ENCODE measurements around the gene TMEM119.

TMEM119 gene

DNA sequence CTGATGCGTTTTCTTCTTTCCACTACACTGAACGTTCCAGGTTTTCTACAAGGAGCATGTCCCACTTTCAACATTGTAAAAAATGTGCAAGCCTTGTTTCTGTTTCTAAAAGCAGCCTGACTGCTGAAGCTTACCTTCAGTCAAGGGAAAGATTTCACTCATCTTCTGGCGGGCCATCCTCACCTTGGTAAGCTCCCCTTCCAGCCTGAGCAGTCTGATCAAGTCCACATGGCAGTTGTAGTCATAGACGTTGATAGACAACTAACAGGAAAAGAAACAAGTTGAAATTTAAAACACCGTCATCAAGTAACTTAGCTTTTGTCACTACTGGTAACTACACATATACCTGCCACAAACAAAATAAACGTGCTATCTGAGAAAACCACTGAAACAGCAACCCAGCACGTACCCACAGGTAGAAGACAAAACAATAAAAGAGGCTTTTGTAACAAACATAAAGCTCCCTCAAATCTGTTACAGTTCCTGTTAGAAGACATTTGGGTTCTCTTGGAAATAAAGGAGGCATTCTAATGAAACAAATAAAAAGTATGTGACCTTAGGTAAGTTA lies 48.8 kb downstream of the TMEM119 start:
- no peaks in the 10 kb centered on the region for H3K27me3 ChIP-seq (ENCODE audit: control insufficient read depth, insufficient read depth, low read length)
- no peaks in the 10 kb centered on the region for H3K4me1 ChIP-seq (ENCODE audit: control insufficient read depth, insufficient read depth, low read length)
- no CpG with 5 or more reads among the region's 7 CpGs for WGBS (ENCODE audit: insufficient coverage, insufficient read length)
- no peak for DNase-seq (ENCODE audit: low read depth, low spot score)
- peaks cover 14% of the 10 kb centered on the region; the same call in 1 of the 2 replicates for H3K36me3 ChIP-seq (ENCODE audit: control insufficient read depth, insufficient read depth, low read length)
- H3K27ac ChIP-seq (ENCODE audit: low read length): no peak overlapping the region
- no peaks in the 10 kb centered on the region for H3K9me3 ChIP-seq (ENCODE audit: control insufficient read depth, insufficient read depth, low read length)
- no peak overlapping the region for H3K4me3 ChIP-seq (ENCODE audit: low read length)

DNA sequence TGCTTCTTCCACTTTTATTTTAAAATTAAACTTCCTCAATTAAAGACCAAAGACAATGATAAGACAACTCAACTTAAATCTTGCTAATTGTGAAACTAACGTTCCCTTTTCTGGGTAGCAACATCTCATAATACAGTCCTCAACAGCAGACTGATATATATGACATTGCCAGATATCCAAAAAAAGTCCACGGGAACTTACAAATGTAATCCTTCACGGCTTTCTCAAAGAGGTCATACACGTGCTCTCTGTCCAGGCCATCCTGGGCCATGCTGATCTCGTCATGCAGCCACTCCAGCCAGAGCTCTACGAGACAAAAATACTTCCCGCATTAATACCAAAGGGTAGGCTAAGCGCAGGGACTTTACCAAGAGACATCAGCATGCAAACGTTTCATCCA lies 50.2 kb downstream of the TMEM119 start:
- DNase-seq (ENCODE audit: low read depth, low spot score): no peak
- Histone ChIP-seq H3K27ac (ENCODE audit: low read length) (no peak overlapping the region), H3K9me3 (ENCODE audit: control insufficient read depth, insufficient read depth, low read length) (no peaks in the 10 kb centered on the region), H3K4me3 (ENCODE audit: low read length) (no peak overlapping the region), H3K27me3 (ENCODE audit: control insufficient read depth, insufficient read depth, low read length) (no peaks in the 10 kb centered on the region), H3K4me1 (ENCODE audit: control insufficient read depth, insufficient read depth, low read length) (no peaks in the 10 kb centered on the region), H3K36me3 (ENCODE audit: control insufficient read depth, insufficient read depth, low read length) (peaks cover 17% of the 10 kb centered on the region; the same call in 1 of the 2 replicates)
- no CpG with 5 or more reads among the region's 9 CpGs for WGBS (ENCODE audit: insufficient coverage, insufficient read length)

DNA sequence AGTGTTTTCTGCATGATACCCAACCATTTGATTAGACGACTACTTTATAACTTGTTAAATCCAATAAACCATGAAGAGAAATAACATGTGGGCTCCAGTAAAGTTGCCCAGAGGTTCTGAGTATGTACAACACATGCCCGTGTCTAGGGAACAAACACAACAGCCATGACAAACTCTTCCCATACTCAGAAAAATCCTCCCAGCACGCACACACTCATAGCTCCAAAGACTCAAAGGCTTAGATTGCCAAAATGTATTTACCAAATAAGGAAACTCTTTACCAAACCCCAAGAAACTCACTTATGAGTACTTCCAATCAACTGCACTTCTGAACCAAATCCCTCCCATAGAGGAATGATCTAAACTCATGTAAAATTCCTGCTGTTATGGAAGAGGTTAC lies 54.2 kb downstream of the TMEM119 start:
- no peaks in the 10 kb centered on the region for H3K9me3 ChIP-seq (ENCODE audit: control insufficient read depth, insufficient read depth, low read length)
- H3K4me3 ChIP-seq (ENCODE audit: low read length): no peak overlapping the region
- H3K36me3 ChIP-seq (ENCODE audit: control insufficient read depth, insufficient read depth, low read length): peaks cover 17% of the 10 kb centered on the region; the same call in 1 of the 2 replicates
- H3K4me1 ChIP-seq (ENCODE audit: control insufficient read depth, insufficient read depth, low read length): no peaks in the 10 kb centered on the region
- WGBS (ENCODE audit: insufficient coverage, insufficient read length): no CpG with 5 or more reads among the region's 3 CpGs
- no peak overlapping the region for H3K27ac ChIP-seq (ENCODE audit: low read length)
- DNase-seq (ENCODE audit: low read depth, low spot score): no peak
- no peaks in the 10 kb centered on the region for H3K27me3 ChIP-seq (ENCODE audit: control insufficient read depth, insufficient read depth, low read length)

DNA sequence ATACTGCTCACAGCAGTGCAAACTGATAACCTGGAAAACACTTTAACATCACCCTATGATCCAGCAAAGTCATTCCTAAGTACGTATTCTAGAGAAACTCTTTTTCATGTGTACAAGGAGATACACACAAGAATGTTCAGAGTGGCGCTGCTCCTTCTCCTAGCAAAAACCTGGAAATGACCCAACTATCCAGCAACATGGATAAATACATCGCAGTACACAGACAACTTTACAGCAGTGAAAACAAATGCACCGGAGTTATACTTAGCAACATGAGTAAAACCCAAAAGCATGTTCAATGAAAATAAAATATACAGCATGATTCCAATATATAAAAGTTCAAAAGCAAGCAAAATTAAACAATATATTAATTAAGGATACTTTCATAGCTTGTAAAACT lies 55.6 kb downstream of the TMEM119 start:
- no peak overlapping the region for H3K4me3 ChIP-seq (ENCODE audit: low read length)
- H3K27ac ChIP-seq (ENCODE audit: low read length): no peak overlapping the region
- H3K9me3 ChIP-seq (ENCODE audit: control insufficient read depth, insufficient read depth, low read length): no peaks in the 10 kb centered on the region
- H3K36me3 ChIP-seq (ENCODE audit: control insufficient read depth, insufficient read depth, low read length): peaks cover 12% of the 10 kb centered on the region; the same call in 1 of the 2 replicates
- no peaks in the 10 kb centered on the region for H3K4me1 ChIP-seq (ENCODE audit: control insufficient read depth, insufficient read depth, low read length)
- no peaks in the 10 kb centered on the region for H3K27me3 ChIP-seq (ENCODE audit: control insufficient read depth, insufficient read depth, low read length)
- no peak for DNase-seq (ENCODE audit: low read depth, low spot score)
- WGBS (ENCODE audit: insufficient coverage, insufficient read length): no CpG with 5 or more reads among the region's 4 CpGs
